ENCODE results near the gene NAXE. TPM values are rescaled to one million over a fixed set of nuclear protein-coding genes. Genes with fewer than 3 reads are reported as not detected.

Gene NAXE
- total RNA-seq, 1 donor = 63.7 TPM

DNA sequence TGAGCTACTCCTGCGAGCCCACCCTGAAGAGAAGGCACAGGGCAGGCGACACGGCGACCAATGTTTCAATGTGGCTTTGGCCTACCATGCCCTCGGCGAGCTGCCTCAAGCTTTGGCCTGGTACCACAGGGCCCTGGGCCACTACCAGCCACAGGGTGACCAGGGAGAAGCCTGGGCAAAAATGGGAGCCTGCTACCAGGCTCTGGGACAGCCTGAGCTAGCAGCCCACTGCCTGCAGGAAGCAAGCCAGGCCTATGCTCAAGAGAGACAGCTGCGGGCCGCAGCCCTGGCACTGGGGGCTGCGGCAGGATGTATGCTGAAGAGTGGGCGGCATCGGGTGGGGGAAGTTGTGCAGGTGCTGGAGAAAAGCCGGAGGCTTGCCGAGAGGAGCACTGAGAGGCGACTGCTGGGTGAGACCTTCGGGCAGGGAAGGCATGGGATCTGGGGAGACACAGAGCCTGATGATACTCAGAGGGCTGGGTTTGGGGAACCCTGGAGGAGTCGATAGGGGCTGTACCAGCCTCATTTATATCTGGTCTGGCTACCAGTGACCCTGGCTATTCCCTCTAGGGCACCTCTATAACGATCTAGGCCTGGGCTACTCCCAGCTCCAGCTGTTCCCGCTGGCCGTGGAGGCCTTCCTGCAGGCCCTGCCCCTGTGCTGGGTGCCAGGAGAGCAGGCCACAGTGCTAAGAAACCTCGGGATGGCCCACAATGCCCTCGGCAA is 9.8 kb upstream of the NAXE start:
- Histone ChIP-seq H4K20me1 (ENCODE audit: insufficient read depth, low read length) (no peaks in the 10 kb centered on the region), H2AFZ (ENCODE audit: low read length) (peak overlapping the region; percentile 76), H3K36me3 (ENCODE audit: insufficient read depth, low read length) (no peaks in the 10 kb centered on the region), H3K4me2 (ENCODE audit: insufficient read depth, low read length) (no peak overlapping the region), H3K27ac (ENCODE audit: low read depth, low read length) (no peak overlapping the region), H3K79me2 (ENCODE audit: insufficient read depth, low read length) (no peaks in the 10 kb centered on the region), H3K9me3 (ENCODE audit: low read depth, low read length) (no peaks in the 10 kb centered on the region), H3K27me3 (ENCODE audit: insufficient read depth, low read length) (peaks cover 3% of the 10 kb centered on the region), H3K4me3 (ENCODE audit: insufficient read depth, low read length) (no peak overlapping the region), H3K4me1 (ENCODE audit: insufficient read depth, low read length) (no peaks in the 10 kb centered on the region)
- TF ChIP-seq, protein P1, sequence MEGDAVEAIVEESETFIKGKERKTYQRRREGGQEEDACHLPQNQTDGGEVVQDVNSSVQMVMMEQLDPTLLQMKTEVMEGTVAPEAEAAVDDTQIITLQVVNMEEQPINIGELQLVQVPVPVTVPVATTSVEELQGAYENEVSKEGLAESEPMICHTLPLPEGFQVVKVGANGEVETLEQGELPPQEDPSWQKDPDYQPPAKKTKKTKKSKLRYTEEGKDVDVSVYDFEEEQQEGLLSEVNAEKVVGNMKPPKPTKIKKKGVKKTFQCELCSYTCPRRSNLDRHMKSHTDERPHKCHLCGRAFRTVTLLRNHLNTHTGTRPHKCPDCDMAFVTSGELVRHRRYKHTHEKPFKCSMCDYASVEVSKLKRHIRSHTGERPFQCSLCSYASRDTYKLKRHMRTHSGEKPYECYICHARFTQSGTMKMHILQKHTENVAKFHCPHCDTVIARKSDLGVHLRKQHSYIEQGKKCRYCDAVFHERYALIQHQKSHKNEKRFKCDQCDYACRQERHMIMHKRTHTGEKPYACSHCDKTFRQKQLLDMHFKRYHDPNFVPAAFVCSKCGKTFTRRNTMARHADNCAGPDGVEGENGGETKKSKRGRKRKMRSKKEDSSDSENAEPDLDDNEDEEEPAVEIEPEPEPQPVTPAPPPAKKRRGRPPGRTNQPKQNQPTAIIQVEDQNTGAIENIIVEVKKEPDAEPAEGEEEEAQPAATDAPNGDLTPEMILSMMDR (IDR thresholded peaks at IDR 0.05; ENCODE audit: extremely low read depth, low read depth, low read length) = no peak
- peak; percentile 64 for DNase-seq (ENCODE audit: insufficient read length, low spot score, missing footprints)

DNA sequence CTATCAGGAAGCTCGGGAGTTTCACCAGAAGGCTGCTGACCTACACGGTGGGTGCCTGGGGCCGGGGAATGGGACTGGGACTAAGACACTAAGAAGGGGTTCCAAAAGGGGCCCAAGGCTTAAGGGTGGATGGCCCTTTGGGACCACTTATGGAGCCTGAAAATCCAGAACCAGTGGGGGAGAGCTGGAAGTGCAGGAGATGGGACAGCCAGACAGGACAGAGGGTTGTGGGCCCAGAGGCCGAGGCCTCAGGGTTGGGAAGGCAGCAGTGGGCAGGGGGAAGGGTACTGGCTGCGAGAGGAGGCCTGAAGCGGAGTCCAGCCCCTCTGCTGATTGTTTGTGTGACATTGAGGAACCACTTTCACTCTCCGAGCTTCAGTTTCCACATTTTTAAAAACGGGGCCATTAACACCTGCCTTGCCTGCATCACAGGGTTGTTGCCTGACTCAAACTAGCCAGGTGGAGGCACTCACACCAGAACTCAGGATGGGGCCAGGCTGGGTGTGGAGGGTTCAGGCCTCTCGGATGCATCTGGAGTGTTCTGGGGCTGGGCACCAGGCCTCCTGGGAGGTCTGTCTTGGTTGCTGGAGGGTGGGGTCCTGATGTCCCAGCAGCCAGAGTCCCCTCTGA is 9.1 kb upstream of the NAXE start:
- Histone ChIP-seq H4K20me1 (ENCODE audit: insufficient read depth, low read length) (no peaks in the 10 kb centered on the region), H3K36me3 (ENCODE audit: insufficient read depth, low read length) (no peaks in the 10 kb centered on the region), H3K27me3 (ENCODE audit: insufficient read depth, low read length) (peaks cover 3% of the 10 kb centered on the region), H3K79me2 (ENCODE audit: insufficient read depth, low read length) (no peaks in the 10 kb centered on the region), H3K4me3 (ENCODE audit: insufficient read depth, low read length) (no peak overlapping the region), H3K27ac (ENCODE audit: low read depth, low read length) (no peak overlapping the region), H3K9me3 (ENCODE audit: low read depth, low read length) (no peaks in the 10 kb centered on the region), H3K4me2 (ENCODE audit: insufficient read depth, low read length) (no peak overlapping the region), H2AFZ (ENCODE audit: low read length) (peak overlapping the region; percentile 76), H3K4me1 (ENCODE audit: insufficient read depth, low read length) (no peaks in the 10 kb centered on the region)
- TF ChIP-seq, protein P1 (IDR thresholded peaks at IDR 0.05; ENCODE audit: extremely low read depth, low read depth, low read length) = no peak
- no peak for DNase-seq (ENCODE audit: insufficient read length, low spot score, missing footprints)

DNA sequence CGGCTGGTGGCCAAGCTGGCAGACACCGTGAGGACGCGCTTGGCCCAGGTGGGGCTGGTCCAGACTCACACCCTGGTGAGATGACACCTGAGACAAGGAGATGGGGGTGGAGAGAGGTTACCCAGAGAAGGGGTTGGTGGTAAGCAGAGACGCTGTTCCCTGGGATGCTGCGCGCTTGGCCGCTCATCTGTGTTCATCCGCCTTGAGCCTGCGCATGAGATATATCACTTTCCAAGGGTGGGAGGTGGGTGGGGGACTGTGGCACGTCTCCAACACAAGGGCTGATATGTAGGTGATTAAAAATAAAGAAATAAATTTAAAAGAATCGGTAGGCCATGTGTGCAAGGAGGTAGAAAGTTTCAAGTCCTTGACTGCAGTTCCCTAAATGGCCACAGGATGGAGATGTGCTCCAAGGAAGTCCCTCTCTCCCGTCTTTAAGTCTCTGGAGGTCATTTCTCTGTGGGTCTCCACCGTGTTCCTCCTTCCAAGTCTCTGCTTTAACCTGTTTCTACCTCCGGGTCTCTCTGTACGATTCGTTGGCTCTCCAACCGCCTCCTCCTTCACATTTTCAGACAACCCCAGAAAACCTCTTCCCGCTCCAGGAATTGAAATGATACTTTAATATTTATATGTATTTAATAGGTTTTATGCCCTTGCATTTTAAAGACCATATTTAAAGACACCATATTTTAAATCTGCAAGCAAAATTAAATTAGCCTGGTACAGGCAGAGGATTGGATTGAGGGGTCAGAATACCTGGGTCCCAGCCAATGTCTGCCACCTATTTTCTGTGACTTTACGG is 7.6 kb upstream of the NAXE start:
- Histone ChIP-seq H3K4me1 (ENCODE audit: insufficient read depth, low read length) (no peaks in the 10 kb centered on the region), H4K20me1 (ENCODE audit: insufficient read depth, low read length) (no peaks in the 10 kb centered on the region), H3K27me3 (ENCODE audit: insufficient read depth, low read length) (peaks cover 3% of the 10 kb centered on the region), H3K9me3 (ENCODE audit: low read depth, low read length) (no peaks in the 10 kb centered on the region), H3K36me3 (ENCODE audit: insufficient read depth, low read length) (no peaks in the 10 kb centered on the region), H3K4me2 (ENCODE audit: insufficient read depth, low read length) (no peak overlapping the region), H2AFZ (ENCODE audit: low read length) (peak overlapping the region; percentile 83), H3K27ac (ENCODE audit: low read depth, low read length) (no peak overlapping the region), H3K4me3 (ENCODE audit: insufficient read depth, low read length) (no peak overlapping the region), H3K79me2 (ENCODE audit: insufficient read depth, low read length) (no peaks in the 10 kb centered on the region)
- DNase-seq (ENCODE audit: insufficient read length, low spot score, missing footprints) = peak; percentile 97
- TF ChIP-seq, protein P1 (IDR thresholded peaks at IDR 0.05; ENCODE audit: extremely low read depth, low read depth, low read length) = peak; percentile 92

DNA sequence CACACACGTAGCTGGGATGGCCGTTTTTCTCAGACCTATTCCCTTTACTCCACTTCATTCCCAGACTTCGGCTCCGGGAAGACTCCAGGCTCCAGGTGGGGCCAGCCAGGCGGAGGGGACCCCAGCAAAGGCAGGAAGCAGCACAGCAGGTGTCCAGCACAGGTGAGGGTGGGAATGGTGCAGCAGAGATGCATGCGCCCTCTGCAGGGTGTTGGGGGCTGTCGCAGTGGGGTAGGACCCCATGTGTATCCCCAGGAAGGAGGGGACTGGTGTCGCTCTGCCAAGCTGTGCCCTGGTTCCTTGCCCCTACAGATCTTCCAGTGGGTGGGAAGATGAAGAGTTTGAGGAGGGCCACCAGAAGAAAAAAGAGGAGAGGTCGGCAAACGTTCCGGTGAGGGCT is 6.8 kb upstream of the NAXE start:
- Histone ChIP-seq H4K20me1 (ENCODE audit: insufficient read depth, low read length) (no peaks in the 10 kb centered on the region), H3K36me3 (ENCODE audit: insufficient read depth, low read length) (no peaks in the 10 kb centered on the region), H3K27ac (ENCODE audit: low read depth, low read length) (no peak overlapping the region), H3K79me2 (ENCODE audit: insufficient read depth, low read length) (no peaks in the 10 kb centered on the region), H3K4me3 (ENCODE audit: insufficient read depth, low read length) (no peak overlapping the region), H3K4me1 (ENCODE audit: insufficient read depth, low read length) (no peaks in the 10 kb centered on the region), H2AFZ (ENCODE audit: low read length) (no peak overlapping the region), H3K4me2 (ENCODE audit: insufficient read depth, low read length) (no peak overlapping the region), H3K9me3 (ENCODE audit: low read depth, low read length) (no peaks in the 10 kb centered on the region), H3K27me3 (ENCODE audit: insufficient read depth, low read length) (peaks cover 3% of the 10 kb centered on the region)
- TF ChIP-seq, protein P1 (IDR thresholded peaks at IDR 0.05; ENCODE audit: extremely low read depth, low read depth, low read length) = peak; percentile 6
- DNase-seq (ENCODE audit: insufficient read length, low spot score, missing footprints) = peak; percentile 76

Measured in osteoblast (primary cell).